SKM-1 treated with dmso at 0.1 percent for 144 hours (cell line): ENCODE measurements around the gene NRXN3.

Experiments used
- DNase-seq: peaks from one replicate; lab custom pipeline; 2025; ENCODE audit not compliant: unreplicated experiment; lab: John Stamatoyannopoulos, UW

NRXN3 gene

GRCh38 chr14:79426103-79426755 lies 1256.1 kb downstream of the NRXN3 start:
- DNase-seq: no peak

GRCh38 chr14:79432640-79433039 lies 1262.5 kb downstream of the NRXN3 start:
- DNase-seq: no peak

GRCh38 chr14:79436335-79436734 lies 1266.2 kb downstream of the NRXN3 start:
- DNase-seq: no peak

- DNase-seq: no peak
Observed at GRCh38 chr14:79437951-79438350, 1267.8 kb downstream of the NRXN3 start.

- DNase-seq: no peak
Observed at GRCh38 chr14:79438696-79439342, 1268.6 kb downstream of the NRXN3 start.

- no peak for DNase-seq
Observed at GRCh38 chr14:79442786-79443185, 1272.6 kb downstream of the NRXN3 start.

- DNase-seq: no peak
Observed at GRCh38 chr14:79443602-79444001, 1273.4 kb downstream of the NRXN3 start.

- no peak for DNase-seq
Observed at GRCh38 chr14:79448960-79449359, 1278.8 kb downstream of the NRXN3 start.

GRCh38 chr14:79451601-79452000 lies 1281.4 kb downstream of the NRXN3 start:
- no peak for DNase-seq

- no peak for DNase-seq
Observed at GRCh38 chr14:79453276-79453675, 1283.1 kb downstream of the NRXN3 start.

GRCh38 chr14:79464468-79464867 lies 1294.3 kb downstream of the NRXN3 start:
- no peak for DNase-seq

- no peak for DNase-seq
Observed at GRCh38 chr14:79465651-79466050, 1295.5 kb downstream of the NRXN3 start.

GRCh38 chr14:79466938-79467527 lies 1296.9 kb downstream of the NRXN3 start:
- no peak for DNase-seq

- no peak for DNase-seq
Observed at GRCh38 chr14:79467835-79468234, 1297.7 kb downstream of the NRXN3 start.

GRCh38 chr14:79468486-79468885 lies 1298.3 kb downstream of the NRXN3 start:
- no peak for DNase-seq

GRCh38 chr14:79473651-79474050 lies 1303.5 kb downstream of the NRXN3 start:
- DNase-seq: no peak

- DNase-seq: no peak
Observed at GRCh38 chr14:79475887-79476532, 1305.8 kb downstream of the NRXN3 start.

GRCh38 chr14:79476552-79476951 lies 1306.4 kb downstream of the NRXN3 start:
- no peak for DNase-seq

GRCh38 chr14:79480212-79480611 lies 1310.0 kb downstream of the NRXN3 start:
- no peak for DNase-seq

GRCh38 chr14:79482825-79483224 lies 1312.7 kb downstream of the NRXN3 start:
- DNase-seq: no peak

GRCh38 chr14:79483477-79484388 lies 1313.6 kb downstream of the NRXN3 start:
- DNase-seq: no peak
